ENCODE data around the gene ABLIM1.

DNA sequence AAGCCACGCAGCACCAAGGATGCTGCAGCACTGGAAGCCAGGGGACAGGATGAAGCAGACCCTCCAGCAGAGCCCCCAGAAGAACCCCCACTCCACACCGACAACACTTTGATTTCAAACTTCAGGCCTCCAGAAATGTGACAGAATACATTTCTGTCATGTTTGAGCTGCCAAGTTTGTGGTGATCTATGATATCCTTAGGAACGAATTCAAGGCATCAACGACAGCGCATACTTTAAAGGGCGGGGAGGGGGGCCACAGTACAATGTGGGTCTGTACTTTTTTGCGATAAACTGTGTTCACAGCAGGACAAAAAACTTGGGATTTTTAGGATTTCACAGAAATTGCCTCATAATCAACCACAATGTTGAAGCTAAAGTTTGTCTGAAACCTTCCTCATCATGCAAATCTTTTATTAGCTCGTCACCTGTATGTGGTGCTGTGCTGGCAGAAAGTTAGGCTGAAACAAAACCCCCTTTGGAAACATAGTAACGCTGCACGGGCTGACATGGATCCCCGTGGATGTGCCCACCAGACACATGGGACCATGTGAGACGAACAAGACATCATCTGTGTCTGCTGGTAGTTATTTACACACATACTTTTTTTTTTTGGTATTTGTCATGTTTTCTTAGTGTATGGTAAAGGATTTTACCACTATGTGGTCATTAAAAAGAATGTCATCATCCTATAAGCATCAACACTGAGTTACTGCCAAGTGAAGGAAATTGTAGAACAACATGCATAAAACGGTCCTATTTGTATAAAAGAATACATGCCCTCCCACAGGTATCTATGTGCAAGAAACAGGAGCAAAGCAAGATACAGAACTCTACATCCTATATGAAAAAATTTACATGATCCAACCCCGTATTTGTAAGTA lies 140.5 kb downstream of the ABLIM1 start:
- TF ChIP-seq, protein P1, sequence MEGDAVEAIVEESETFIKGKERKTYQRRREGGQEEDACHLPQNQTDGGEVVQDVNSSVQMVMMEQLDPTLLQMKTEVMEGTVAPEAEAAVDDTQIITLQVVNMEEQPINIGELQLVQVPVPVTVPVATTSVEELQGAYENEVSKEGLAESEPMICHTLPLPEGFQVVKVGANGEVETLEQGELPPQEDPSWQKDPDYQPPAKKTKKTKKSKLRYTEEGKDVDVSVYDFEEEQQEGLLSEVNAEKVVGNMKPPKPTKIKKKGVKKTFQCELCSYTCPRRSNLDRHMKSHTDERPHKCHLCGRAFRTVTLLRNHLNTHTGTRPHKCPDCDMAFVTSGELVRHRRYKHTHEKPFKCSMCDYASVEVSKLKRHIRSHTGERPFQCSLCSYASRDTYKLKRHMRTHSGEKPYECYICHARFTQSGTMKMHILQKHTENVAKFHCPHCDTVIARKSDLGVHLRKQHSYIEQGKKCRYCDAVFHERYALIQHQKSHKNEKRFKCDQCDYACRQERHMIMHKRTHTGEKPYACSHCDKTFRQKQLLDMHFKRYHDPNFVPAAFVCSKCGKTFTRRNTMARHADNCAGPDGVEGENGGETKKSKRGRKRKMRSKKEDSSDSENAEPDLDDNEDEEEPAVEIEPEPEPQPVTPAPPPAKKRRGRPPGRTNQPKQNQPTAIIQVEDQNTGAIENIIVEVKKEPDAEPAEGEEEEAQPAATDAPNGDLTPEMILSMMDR (IDR thresholded peaks at IDR 0.05; ENCODE audit: low read depth, low read length), result no peak
- no peak for TF ChIP-seq EZH2phosphoT487 (IDR thresholded peaks at IDR 0.05; ENCODE audit: low read depth)
